A172 (cell line): ENCODE results near the gene SYT11. TPM values are rescaled to one million over a fixed set of nuclear protein-coding genes. Genes with fewer than 3 reads are reported as not detected.
"Not testable (repeated sequence)": the region's sequence is repeated elsewhere in the genome, so short reads cannot be mapped to it uniquely, and the experiment has no call there.

Experiments
- DNase-seq: peaks from one replicate; pipeline ENCODE4 v3.0.0-alpha.2; 2015; ENCODE audit warnings: low spot score
- total RNA-seq: library from RNA; depleted of rRNA; stranded (reverse); fragments of >200 nt; shearing (Covaris generic); gene quantifications from 2 replicates; pipeline ENCODE4 v1.2.3, GENCODE V29; 2014

SYT11 gene
- total RNA-seq, 1 experiment from 2014 or later, result 64.5 TPM

- DNase-seq, result not testable (repeated sequence)
Measured at GRCh38 chr1:155896476-155896875, 37.1 kb downstream of the SYT11 start.

DNA sequence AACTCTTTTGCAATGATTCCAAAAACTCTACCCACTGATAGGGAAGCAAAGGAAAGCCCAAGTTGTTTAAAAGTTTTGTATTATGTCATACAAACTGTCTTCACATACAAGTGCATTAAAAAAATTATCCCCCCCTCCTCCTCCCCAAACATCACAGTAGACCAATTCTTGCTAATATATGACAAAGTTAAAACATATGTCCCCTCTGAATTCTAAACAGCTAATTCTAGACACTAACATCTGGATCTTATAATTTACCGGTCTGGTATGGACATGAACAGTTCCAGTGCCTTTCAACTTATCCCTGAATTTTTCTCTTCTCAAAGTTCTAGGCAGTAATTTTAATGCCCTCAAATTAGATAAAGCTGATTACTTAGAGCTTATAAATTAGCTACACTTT lies 38.4 kb downstream of the SYT11 start:
- DNase-seq, result no peak

DNA sequence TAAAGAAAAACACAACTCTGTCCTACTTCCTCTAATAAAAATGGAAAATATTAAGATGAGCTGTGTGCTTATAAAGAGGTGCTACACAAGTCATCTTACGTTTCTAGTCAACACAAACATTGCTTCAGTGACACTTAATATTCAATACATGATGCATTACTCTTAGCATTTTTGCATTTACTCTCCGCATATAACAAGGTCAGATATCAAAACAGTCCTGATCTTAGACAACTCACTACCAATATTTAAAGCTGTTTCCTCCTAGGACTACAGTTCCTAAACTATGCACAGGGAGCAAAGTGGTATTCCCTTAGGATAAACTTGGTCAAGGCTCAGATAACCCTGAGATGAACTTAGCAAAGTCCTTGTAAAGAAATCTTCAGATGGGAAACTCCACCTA lies 39.5 kb downstream of the SYT11 start:
- DNase-seq, result no peak

GRCh38 chr1:155899683-155900082 lies 40.3 kb downstream of the SYT11 start:
- DNase-seq, result no peak

DNA sequence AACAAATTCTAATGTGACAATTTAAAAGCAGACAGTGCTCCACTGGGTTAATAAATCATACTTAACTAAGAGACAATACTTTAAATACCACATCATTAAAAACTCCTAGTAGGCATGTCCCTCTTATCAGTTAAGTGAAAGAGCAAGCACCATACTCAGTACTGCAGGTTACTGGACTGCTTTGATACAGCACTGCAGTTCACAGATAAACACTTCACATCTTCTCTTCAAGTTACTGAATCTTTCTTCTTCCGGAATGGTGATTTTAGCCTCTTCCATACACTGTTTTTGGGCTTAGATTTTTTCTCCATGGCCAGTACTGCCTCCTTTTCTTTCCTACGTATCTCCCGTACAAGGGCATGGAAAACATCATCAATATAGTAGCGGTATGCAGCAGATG lies 40.8 kb downstream of the SYT11 start:
- no peak for DNase-seq

- DNase-seq, result no peak
Measured at GRCh38 chr1:155904261-155904660, 44.9 kb downstream of the SYT11 start.

GRCh38 chr1:155909894-155910293 lies 50.5 kb downstream of the SYT11 start:
- peak; percentile 70 for DNase-seq

- DNase-seq, result peak; percentile 83
Measured at GRCh38 chr1:155910621-155911121, 51.3 kb downstream of the SYT11 start.

- DNase-seq, result peak; percentile 88
Measured at GRCh38 chr1:155911156-155912055, 52.0 kb downstream of the SYT11 start, which contains the start of gene RIT1. RIT1 (minus strand) TSS chr1:155911349; CDS start chr1:155910761, 588 bp downstream.

DNA sequence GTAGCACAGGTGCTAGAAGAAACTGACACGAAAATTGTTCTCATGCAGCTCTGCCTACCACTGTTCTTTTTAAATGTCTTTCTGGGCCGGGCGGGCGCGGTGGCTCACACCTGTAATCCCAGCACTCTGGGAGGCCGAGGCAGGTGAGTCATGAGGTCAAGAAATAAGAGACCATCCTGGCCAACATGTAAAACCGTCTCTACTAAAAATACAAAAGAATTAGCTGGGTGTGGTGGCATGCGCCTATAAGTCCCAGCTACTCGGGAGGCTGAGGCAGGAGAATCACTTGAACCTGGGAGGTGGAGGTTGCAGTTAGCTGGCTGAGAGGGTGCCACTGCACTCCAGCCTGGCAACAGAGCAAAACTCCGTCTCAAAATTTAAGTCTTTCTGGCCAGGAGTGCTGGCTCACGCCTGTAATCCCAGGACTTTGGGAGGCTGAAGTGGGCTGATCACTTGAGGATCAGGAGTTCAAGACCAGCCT lies 52.7 kb downstream of the SYT11 start:
- DNase-seq, result no peak

GRCh38 chr1:155913969-155914757 lies 54.8 kb downstream of the SYT11 start:
- no peak for DNase-seq

DNA sequence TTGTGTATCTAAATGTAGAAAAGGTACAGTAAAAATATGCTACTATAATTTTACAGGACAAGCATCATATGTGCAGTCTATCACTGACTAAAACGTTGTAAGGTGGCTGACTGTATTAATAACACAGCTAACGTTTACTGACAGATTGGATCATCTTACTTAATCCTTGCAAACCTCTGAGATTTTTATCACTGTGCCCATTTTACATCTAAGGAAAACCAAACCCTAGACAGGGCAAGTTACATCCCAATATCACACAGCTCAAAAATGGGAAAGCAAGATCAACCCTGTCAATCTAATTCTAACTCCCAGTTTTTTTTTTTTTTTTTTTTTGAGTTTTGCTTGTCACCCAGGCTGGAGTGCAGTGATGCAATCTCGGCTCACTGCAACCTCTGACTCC lies 59.3 kb downstream of the SYT11 start:
- DNase-seq, result no peak

- DNase-seq, result no peak
Measured at GRCh38 chr1:155919801-155920200, 60.4 kb downstream of the SYT11 start.

- no peak for DNase-seq
Measured at GRCh38 chr1:155920717-155921116, 61.4 kb downstream of the SYT11 start.

DNA sequence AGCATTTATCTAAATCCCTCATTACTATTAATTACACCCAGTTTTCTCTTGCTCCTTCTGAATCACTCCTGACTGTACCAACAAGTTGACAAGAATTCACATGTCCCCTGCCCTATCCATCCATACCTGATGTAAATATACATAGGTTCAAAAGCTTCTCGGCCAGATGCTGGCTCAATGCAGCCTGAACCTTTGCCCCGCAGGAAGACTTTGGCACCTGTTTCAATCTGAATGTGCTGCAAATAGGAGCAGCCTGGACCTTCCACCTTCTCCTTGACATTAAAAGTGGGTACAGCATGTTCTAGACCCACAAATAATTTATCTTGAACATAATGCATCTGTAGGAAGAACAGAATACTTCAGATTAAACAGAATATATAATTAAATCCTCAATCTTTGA lies 66.1 kb downstream of the SYT11 start:
- DNase-seq, result no peak

GRCh38 chr1:155929057-155929456 lies 69.7 kb downstream of the SYT11 start:
- DNase-seq, result peak; percentile 78

GRCh38 chr1:155930725-155931124 lies 71.4 kb downstream of the SYT11 start:
- not testable (repeated sequence) for DNase-seq

DNA sequence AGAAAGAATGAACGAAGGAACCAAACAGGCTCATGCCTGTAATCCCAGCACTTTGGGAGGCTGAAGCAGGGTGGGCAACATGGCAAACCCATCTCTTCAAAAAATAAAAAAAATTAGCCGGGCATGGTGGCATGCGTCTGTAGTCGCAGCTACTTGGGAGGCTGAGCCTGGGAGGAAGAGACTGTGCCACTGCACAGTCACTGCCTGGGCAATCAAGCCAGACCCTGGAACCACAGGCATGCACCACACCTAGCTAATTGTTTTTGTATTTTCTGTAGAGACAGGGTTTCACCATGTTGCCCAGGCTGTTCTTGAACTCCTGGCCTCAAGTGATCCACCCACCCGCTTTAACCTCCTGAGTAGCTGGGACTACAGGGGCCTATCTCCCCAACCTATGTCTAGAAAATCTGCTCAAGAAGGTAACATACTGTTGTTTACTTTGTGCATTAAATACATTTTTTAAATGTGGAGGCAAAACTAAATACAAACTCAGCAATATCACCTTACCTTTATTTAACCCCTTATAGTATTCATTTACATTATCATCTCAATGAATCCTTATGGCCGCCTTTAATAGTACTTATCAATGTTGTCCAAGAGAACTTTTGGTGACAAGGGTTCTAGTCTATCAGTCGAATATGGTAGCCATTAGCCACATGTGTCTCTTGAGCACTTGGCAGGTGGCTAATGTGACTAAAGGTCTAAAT lies 72.1 kb downstream of the SYT11 start:
- peak; percentile 64 for DNase-seq

GRCh38 chr1:155932081-155932480 lies 72.7 kb downstream of the SYT11 start:
- no peak for DNase-seq

DNA sequence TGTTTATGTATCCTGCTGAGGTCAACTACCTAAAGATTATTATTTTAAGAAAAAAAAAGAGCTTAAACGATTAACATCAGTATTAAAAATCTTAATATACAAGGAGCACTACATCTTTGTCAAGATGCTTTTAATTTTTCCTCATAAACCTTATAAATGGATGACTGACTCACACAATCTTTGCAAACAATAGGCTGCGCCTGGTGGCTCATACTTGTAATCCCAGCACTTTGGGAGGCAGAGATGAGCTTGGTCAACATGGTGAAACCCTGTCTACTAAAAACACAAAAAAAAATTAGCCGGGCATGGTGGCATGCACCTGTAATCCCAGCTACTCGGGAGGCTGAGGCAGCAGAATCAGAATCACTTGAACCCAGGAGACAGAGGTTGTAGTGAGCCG lies 73.1 kb downstream of the SYT11 start:
- DNase-seq, result no peak

GRCh38 chr1:155933591-155934096 lies 74.3 kb downstream of the SYT11 start:
- DNase-seq, result no peak
